ENCODE measurements around the gene C6orf132. TPM values are rescaled to one million over a fixed set of nuclear protein-coding genes. Genes with fewer than 3 reads are reported as not detected.
A peak's percentile ranks its signal among the peaks of the same experiment; 100 is the strongest.

The C6orf132 gene
- total and polyA plus RNA-seq, 2 experiments from 2014 or later, result 3.2 to 5.2 TPM

DNA sequence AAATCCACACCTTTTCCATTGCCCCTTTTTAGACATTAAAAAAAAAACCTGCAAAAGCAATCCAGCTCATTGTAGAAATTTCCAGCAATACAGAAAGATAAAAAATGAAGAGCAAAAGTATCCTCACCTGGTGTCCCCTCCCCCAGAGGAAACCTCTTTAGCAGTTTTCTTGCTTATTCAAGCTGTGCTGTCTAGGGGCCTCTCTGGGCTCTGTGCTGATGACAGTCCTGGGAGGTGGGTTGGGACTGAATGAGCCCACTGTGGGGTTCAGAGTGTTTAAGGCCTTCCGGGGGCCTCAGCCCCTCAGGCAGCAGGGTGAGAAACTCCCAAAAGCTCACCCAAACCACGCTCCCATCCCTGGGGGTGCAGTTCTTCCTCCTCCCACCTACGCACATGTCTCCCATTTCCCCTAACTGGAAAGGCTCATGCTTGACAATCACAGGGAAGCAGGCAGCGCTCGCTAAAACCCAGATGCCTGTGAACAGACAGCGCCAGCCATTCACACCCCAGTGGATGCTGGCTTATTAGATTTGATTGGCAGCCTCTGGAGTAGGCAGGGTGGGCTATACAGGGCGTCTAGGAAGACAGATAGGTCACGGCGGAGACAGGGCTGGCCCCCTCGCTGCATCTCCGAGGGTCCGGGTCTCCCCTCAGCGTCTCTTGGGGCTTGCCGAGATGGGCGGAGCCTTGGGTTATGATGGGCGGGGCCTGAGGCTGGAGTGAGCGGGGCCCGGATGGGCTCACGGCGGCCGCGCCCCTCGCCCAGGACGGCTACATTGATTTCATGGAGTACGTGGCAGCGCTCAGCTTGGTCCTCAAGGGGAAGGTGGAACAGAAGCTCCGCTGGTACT lies 35.3 kb upstream of the C6orf132 start:
- Histone ChIP-seq H3K79me2 (ENCODE audit: insufficient read depth) (no peaks in the 10 kb centered on the region), H3K9ac (no peak overlapping the region), H3K9me3 (ENCODE audit: low read depth) (no peaks in the 10 kb centered on the region), H3K36me3 (ENCODE audit: low read depth) (no peaks in the 10 kb centered on the region), H2AFZ (no peak overlapping the region), H3K4me3 (no peak overlapping the region), H4K20me1 (ENCODE audit: insufficient read depth) (no peaks in the 10 kb centered on the region), H3K27ac (no peak overlapping the region), H3F3A (ENCODE audit: insufficient read depth) (no peaks in the 10 kb centered on the region), H3K4me1 (ENCODE audit: insufficient read depth) (no peaks in the 10 kb centered on the region), H3K27me3 (replicated peaks; ENCODE audit: insufficient read depth) (no peaks in the 10 kb centered on the region), H3K9me2 (ENCODE audit: insufficient read depth) (no peaks in the 10 kb centered on the region), H3K4me2 (ENCODE audit: unreplicated experiment) (no peak overlapping the region)
- in situ Hi-C loops (cut with MboI), result no loop called here
- no peak for TF ChIP-seq EZH2 (IDR thresholded peaks at IDR 0.05; ENCODE audit: insufficient read depth, poor library complexity, severe bottlenecking)
- no peak for TF ChIP-seq EZH2phosphoT487 (IDR thresholded peaks at IDR 0.05; ENCODE audit: insufficient read depth, low read depth)
- 23 to 26% methylated on average over 25 to 27 of the region's 27 CpGs for WGBS, 2 experiments (ENCODE audit: low coverage in 1 of 2, low lambda C conversion rate in 2 of 2, missing lambda C conversion rate in 2 of 2)
- no peak for DNase-seq

DNA sequence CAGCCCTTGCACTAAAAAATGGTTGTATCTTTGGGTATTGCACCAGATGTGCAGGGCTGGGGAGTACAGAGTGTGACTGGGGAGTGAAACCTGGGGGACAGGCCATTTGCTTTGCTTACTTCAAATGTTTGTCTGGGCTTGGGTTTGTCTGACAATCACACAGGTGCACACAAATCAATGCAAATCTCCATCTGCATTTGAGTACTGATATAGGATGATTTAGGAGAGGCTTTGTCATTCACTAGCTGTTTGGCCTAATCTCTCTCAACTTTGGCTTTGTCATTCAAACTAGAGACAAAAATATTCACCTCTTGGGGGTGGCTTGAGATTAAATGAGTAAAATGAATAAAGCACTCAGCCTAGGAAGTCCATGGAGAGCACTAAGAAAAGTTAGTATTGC lies 34.6 kb upstream of the C6orf132 start:
- no peak for DNase-seq
- in situ Hi-C loops (cut with MboI), result no loop called here
- no peak overlapping the region for H3K4me2 ChIP-seq (ENCODE audit: unreplicated experiment)
- no peaks in the 10 kb centered on the region for H3K79me2 ChIP-seq (ENCODE audit: insufficient read depth)
- TF ChIP-seq EZH2phosphoT487 (IDR thresholded peaks at IDR 0.05; ENCODE audit: insufficient read depth, low read depth), result no peak
- no peak overlapping the region for H2AFZ ChIP-seq
- no peaks in the 10 kb centered on the region for H3K9me3 ChIP-seq (ENCODE audit: low read depth)
- no peaks in the 10 kb centered on the region for H3K27me3 ChIP-seq (replicated peaks; ENCODE audit: insufficient read depth)
- no peak overlapping the region for H3K27ac ChIP-seq
- H4K20me1 ChIP-seq (ENCODE audit: insufficient read depth), result no peaks in the 10 kb centered on the region
- no peaks in the 10 kb centered on the region for H3K36me3 ChIP-seq (ENCODE audit: low read depth)
- no peaks in the 10 kb centered on the region for H3K4me1 ChIP-seq (ENCODE audit: insufficient read depth)
- H3K4me3 ChIP-seq, result no peak overlapping the region
- H3K9ac ChIP-seq, result no peak overlapping the region
- no peaks in the 10 kb centered on the region for H3K9me2 ChIP-seq (ENCODE audit: insufficient read depth)
- H3F3A ChIP-seq (ENCODE audit: insufficient read depth), result no peaks in the 10 kb centered on the region

DNA sequence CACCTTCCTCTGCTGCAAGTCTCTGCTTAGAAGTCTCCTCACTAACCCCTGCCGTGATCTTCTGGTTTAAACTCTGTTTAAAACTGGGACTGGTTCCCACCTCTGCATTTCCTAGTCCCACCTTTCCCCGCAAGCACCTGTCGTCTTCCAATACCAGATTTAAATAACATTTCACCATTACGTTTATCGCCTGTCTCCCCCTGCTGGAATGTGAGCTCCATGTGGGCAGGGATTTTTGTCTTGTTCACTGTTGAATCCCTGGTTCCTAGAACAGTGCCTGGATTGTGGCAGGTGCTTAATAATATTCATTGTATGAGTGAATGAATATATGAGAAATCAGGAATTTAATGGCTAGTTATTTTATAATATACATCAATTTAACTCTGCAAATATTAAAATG lies 33.4 kb upstream of the C6orf132 start:
- no peaks in the 10 kb centered on the region for H3K9me3 ChIP-seq (ENCODE audit: low read depth)
- H3K4me2 ChIP-seq (ENCODE audit: unreplicated experiment), result no peak overlapping the region
- no peak overlapping the region for H3K4me3 ChIP-seq
- H3K9ac ChIP-seq, result no peak overlapping the region
- H2AFZ ChIP-seq, result no peak overlapping the region
- no peaks in the 10 kb centered on the region for H3K9me2 ChIP-seq (ENCODE audit: insufficient read depth)
- no peaks in the 10 kb centered on the region for H3K27me3 ChIP-seq (replicated peaks; ENCODE audit: insufficient read depth)
- no peaks in the 10 kb centered on the region for H4K20me1 ChIP-seq (ENCODE audit: insufficient read depth)
- in situ Hi-C loops (cut with MboI), result no loop called here
- H3K27ac ChIP-seq, result no peak overlapping the region
- H3K36me3 ChIP-seq (ENCODE audit: low read depth), result no peaks in the 10 kb centered on the region
- no peaks in the 10 kb centered on the region for H3F3A ChIP-seq (ENCODE audit: insufficient read depth)
- DNase-seq, result peak; percentile 10
- TF ChIP-seq EZH2 (IDR thresholded peaks at IDR 0.05; ENCODE audit: insufficient read depth, poor library complexity, severe bottlenecking) (no peak), EZH2phosphoT487 (IDR thresholded peaks at IDR 0.05; ENCODE audit: insufficient read depth, low read depth) (no peak)
- no peaks in the 10 kb centered on the region for H3K4me1 ChIP-seq (ENCODE audit: insufficient read depth)
- no peaks in the 10 kb centered on the region for H3K79me2 ChIP-seq (ENCODE audit: insufficient read depth)
- WGBS, 2 experiments (ENCODE audit: low coverage in 1 of 2, low lambda C conversion rate in 2 of 2, missing lambda C conversion rate in 2 of 2), result 79 to 88% methylated on average over 5 of the region's 5 CpGs

DNA sequence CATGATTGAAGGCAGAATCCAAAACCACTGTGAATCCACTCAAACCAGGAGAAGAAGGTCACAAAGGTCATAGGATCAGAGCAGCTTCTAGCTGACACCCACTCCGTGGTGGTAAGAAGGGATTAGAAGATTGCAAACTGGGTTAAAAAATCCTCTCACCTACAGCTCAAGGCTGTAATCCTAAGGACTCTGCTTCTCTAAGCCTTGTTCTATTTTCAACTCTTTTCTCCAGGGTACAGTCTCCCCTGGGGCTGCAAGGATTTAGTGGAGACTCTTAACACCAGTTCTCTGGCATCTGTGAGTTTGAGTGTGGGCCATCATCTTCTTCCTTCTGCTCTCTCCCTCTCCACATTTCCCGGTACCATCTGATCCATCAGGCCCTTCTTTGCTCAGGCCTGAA lies 30.7 kb upstream of the C6orf132 start, which contains the start of gene GUCA1A:
GUCA1A (plus strand) TSS at position 264 of the 400 bp plus-strand sequence. CDS start 250 bp downstream, outside the sequence.
- no peaks in the 10 kb centered on the region for H3K9me2 ChIP-seq (ENCODE audit: insufficient read depth)
- WGBS, 2 experiments (ENCODE audit: low coverage in 1 of 2, low lambda C conversion rate in 2 of 2, missing lambda C conversion rate in 2 of 2), result 73 to 77% methylated on average over 2 of the region's 2 CpGs
- H3K36me3 ChIP-seq (ENCODE audit: low read depth), result no peaks in the 10 kb centered on the region
- H3K4me1 ChIP-seq (ENCODE audit: insufficient read depth), result no peaks in the 10 kb centered on the region
- no peaks in the 10 kb centered on the region for H3K9me3 ChIP-seq (ENCODE audit: low read depth)
- DNase-seq, result no peak
- TF ChIP-seq EZH2 (IDR thresholded peaks at IDR 0.05; ENCODE audit: insufficient read depth, poor library complexity, severe bottlenecking), result no peak
- no peak for TF ChIP-seq EZH2phosphoT487 (IDR thresholded peaks at IDR 0.05; ENCODE audit: insufficient read depth, low read depth)
- no peak within 1 kb of the TSS for H2AFZ ChIP-seq
- no peak within 1 kb of the TSS for H3K9ac ChIP-seq
- no peaks in the 10 kb centered on the region for H3K79me2 ChIP-seq (ENCODE audit: insufficient read depth)
- H3K4me3 ChIP-seq, result no peak within 1 kb of the TSS
- in situ Hi-C loops (cut with MboI), result no loop called here
- no peaks in the 10 kb centered on the region for H4K20me1 ChIP-seq (ENCODE audit: insufficient read depth)
- no peaks in the 10 kb centered on the region for H3K27me3 ChIP-seq (replicated peaks; ENCODE audit: insufficient read depth)
- H3K4me2 ChIP-seq (ENCODE audit: unreplicated experiment), result no peak within 1 kb of the TSS
- H3F3A ChIP-seq (ENCODE audit: insufficient read depth), result no peaks in the 10 kb centered on the region
- no peak within 1 kb of the TSS for H3K27ac ChIP-seq

All from GM23248 (cell line).